A549 (cell line): Measurements from ENCODE around the gene CCDC197. TPM values are rescaled to one million over a fixed set of nuclear protein-coding genes. Genes with fewer than 3 reads are reported as not detected.

Experiments used
- ATAC-seq, 2 experiments: fragments of 200-7000 bp in 1 of 2; fragments of >200 bp in 1 of 2; cut with Nextera tagmentation in 1 of 2; cut with Tn5 transposase in 1 of 2; 3 replicates each; pipeline versions ENCODE4 v1.8.0 to v1.9.1; 2018 to 2020; ENCODE audit warnings: mild to moderate bottlenecking in 1 of 2, moderate library complexity in 1 of 2
- CTCF ChIA-PET: fragments of 300-600 bp; sonication (Branson Sonifier 250); formaldehyde crosslinking; extraction: SDS; loops from one replicate; lab custom pipeline; 2021; ENCODE audit warnings: antibody characterized with exemption, inconsistent platforms; lab: Yijun Ruan, JAX
- POLR2A ChIA-PET: fragments of 350-600 bp; formaldehyde crosslinking; extraction: SDS; loops from one replicate; lab custom pipeline; 2021; ENCODE audit warnings: antibody characterized with exemption, inconsistent platforms; lab: Yijun Ruan, JAX
- DNase-seq, 2 experiments: peaks; one replicate each; pipeline versions ENCODE4 v3.0.0 to v3.0.0-alpha.2; 2011 to 2016; ENCODE audit warnings: low read depth in 1 of 2, low spot score in 1 of 2
- FAIRE-seq: peaks from 2 replicates; lab custom pipeline; 2011; peaks lifted over from hg19 to GRCh38; lab: Jason Lieb, UNC
- H3K27ac ChIP-seq, 2 experiments: fragments of >200 bp; sonication (Bioruptor Twin); formaldehyde crosslinking; 3 replicates each; pipeline ENCODE4 v1.5.1; 2016 to 2017
- H3K4me1 ChIP-seq: fragments of >200 bp; sonication (Bioruptor Twin); formaldehyde crosslinking; 3 replicates; pipeline ENCODE4 v1.6.1; 2016
- H3K4me2 ChIP-seq: fragments of >200 bp; sonication (Bioruptor Twin); formaldehyde crosslinking; 3 replicates; pipeline ENCODE4 v1.6.1; 2016
- H3K4me3 ChIP-seq: fragments of >200 bp; sonication (Bioruptor Twin); formaldehyde crosslinking; 3 replicates; pipeline ENCODE4 v1.5.1; 2016
- H3K9me3 ChIP-seq: fragments of >200 bp; sonication (Bioruptor Twin); formaldehyde crosslinking; 3 replicates; pipeline ENCODE4 v1.6.1; 2016
- BCL3 ChIP-seq: fragments of >200 bp; sonication (Bioruptor Twin); formaldehyde crosslinking; IDR thresholded peaks from 3 replicates; pipeline ENCODE4 v1.6.1; 2016
- BHLHE40 ChIP-seq: IDR thresholded peaks from 2 replicates; pipeline ENCODE4 v1.6.1; 2012; ENCODE audit warnings: low read depth, low read length, inconsistent platforms
- ESRRA ChIP-seq: fragments of 150-350 bp; IDR thresholded peaks from 2 replicates; pipeline ENCODE4 v1.6.1; 2014; ENCODE audit warnings: mild to moderate bottlenecking, low read length, borderline replicate concordance
- FOXS1 ChIP-seq: fragments of 250-450 bp; sonication (Bioruptor Pico); IDR thresholded peaks from 2 replicates; pipeline ENCODE4 v1.5.0; 2020; ENCODE audit warnings: mild to moderate bottlenecking, moderate library complexity
- HDAC2 ChIP-seq: fragments of 200-600 bp; sonication (generic); IDR thresholded peaks from 2 replicates; pipeline ENCODE4 v1.6.1; 2016
- HES2 ChIP-seq: fragments of >200 bp; sonication (Bioruptor Twin); formaldehyde crosslinking; IDR thresholded peaks from 2 replicates; pipeline ENCODE4 v1.6.1; 2016
- HOXA7 ChIP-seq: fragments of 250-450 bp; sonication (Bioruptor Pico); IDR thresholded peaks from 2 replicates; pipeline ENCODE4 v1.5.0; 2020; ENCODE audit warnings: mild to moderate bottlenecking, moderate library complexity
- HOXB5 ChIP-seq: fragments of 250-450 bp; sonication (Bioruptor Pico); IDR thresholded peaks from 2 replicates; pipeline ENCODE4 v1.5.0; 2020; ENCODE audit warnings: mild to moderate bottlenecking, moderate library complexity
- JUNB ChIP-seq: fragments of >200 bp; sonication (Bioruptor Twin); formaldehyde crosslinking; IDR thresholded peaks from 2 replicates; pipeline ENCODE4 v1.6.1; 2016
- MAZ ChIP-seq: fragments of 150-350 bp; IDR thresholded peaks from 2 replicates; pipeline ENCODE4 v1.6.1; 2014; ENCODE audit warnings: antibody characterized with exemption, low read depth, low read length, borderline replicate concordance
- NPAS2 ChIP-seq: fragments of 250-450 bp; sonication (Bioruptor Pico); IDR thresholded peaks from 2 replicates; pipeline ENCODE4 v1.8.0; 2022; ENCODE audit warnings: mild to moderate bottlenecking, moderate library complexity, borderline replicate concordance
- POLR2A ChIP-seq: IDR thresholded peaks from 2 replicates; pipeline ENCODE4 v1.6.1; 2012; ENCODE audit warnings: mild to moderate bottlenecking, low read length
- RCOR1 ChIP-seq: fragments of 150-350 bp; IDR thresholded peaks from 2 replicates; pipeline ENCODE4 v1.6.1; 2014; ENCODE audit warnings: antibody characterized with exemption, low read length, low read depth
- REST ChIP-seq: fragments of 200-600 bp; sonication (generic); IDR thresholded peaks from 2 replicates; pipeline ENCODE4 v1.6.1; 2016; ENCODE audit warnings: antibody characterized with exemption, mild to moderate bottlenecking, moderate library complexity
- SREBF2 ChIP-seq: fragments of 450-650 bp; IDR thresholded peaks from 2 replicates; pipeline ENCODE4 v1.6.1; 2014; ENCODE audit warnings: mild to moderate bottlenecking, moderate library complexity
- TP53 ChIP-seq: fragments of 250-450 bp; sonication (Bioruptor Pico); IDR thresholded peaks from 2 replicates; pipeline ENCODE4 v1.5.0; 2021; ENCODE audit warnings: mild to moderate bottlenecking, moderate library complexity
- USF2 ChIP-seq: fragments of 450-650 bp; IDR thresholded peaks from 2 replicates; pipeline ENCODE4 v1.6.1; 2014; ENCODE audit warnings: antibody characterized with exemption
- ZFP36 ChIP-seq: fragments of 450-650 bp; IDR thresholded peaks from 2 replicates; pipeline ENCODE4 v1.6.1; 2014; ENCODE audit warnings: borderline replicate concordance; ENCODE audit not compliant: partially characterized antibody
- WGBS: methylation state at CpG from one replicate; pipeline ENCODE4 v1.1.6; 2017; ENCODE audit errors: missing lambda C conversion rate; 5-methylcytosine and 5-hydroxymethylcytosine counted together
- polyA plus RNA-seq, 4 experiments: library from polyadenylated mRNA; depleted of rRNA in 3 of 4; stranded (reverse); fragments of >200 nt; fragmentation: RNase III in 1 of 4; extraction: RNeasy Plus Mini Kit Qiagen cat#74134 plus additional on column Dnase treatment in 1 of 4; gene quantifications; 2 replicates in 3 of 4; 3 replicates in 1 of 4; pipeline ENCODE4 v1.2.3, GENCODE V29; 2011 to 2017

The CCDC197 gene
- polyA plus RNA-seq, 2 of the 4 experiments (the other 2 are of a cell fraction), result not detected

- 63% methylated on average over 9 of the region's 9 CpGs for WGBS
- no peak for FAIRE-seq
- CTCF ChIA-PET, result interaction anchor here (1.5 to 7.0 kb wide), 3 partner anchors 11 to 47 kb away, joined by 16 to 83 read pairs (median 50); partner anchors contain the start of gene CCDC197
These were observed 10.1 kb upstream of the CCDC197 start for GRCh38 chr14:93986955-93987354.

GRCh38 chr14:93987376-93987775, 9.7 kb upstream of the CCDC197 start:
- Histone ChIP-seq H3K4me1 (peaks cover 15% of the 10 kb centered on the region), H3K27ac (peak overlapping the region in 1 of 2 experiments; percentile 63; a peak in 2 of 6 replicates), H3K4me3 (no peak overlapping the region), H3K4me2 (no peak overlapping the region), H3K9me3 (no peaks in the 10 kb centered on the region)
- DNase-seq, result no peak
- POLR2A ChIA-PET, result no interaction called here
- no peak for FAIRE-seq
- TF ChIP-seq HOXB5 (CRISPR knock-in tag) (no peak), HES2 (no peak), FOXS1 (no peak), RCOR1 (no peak), BHLHE40 (no peak), USF2 (no peak), TP53 (no peak), REST (no peak), MAZ (no peak), JUNB (no peak), HOXA7 (CRISPR knock-in tag) (no peak), NPAS2 (CRISPR knock-in tag) (no peak), BCL3 (no peak), ESRRA (no peak)
- CTCF ChIA-PET, result interaction anchor here (1.5 to 7.0 kb wide), 3 partner anchors 11 to 48 kb away, joined by 16 to 83 read pairs (median 50); partner anchors contain the start of gene CCDC197
- no peak for ATAC-seq
- 86% methylated on average over 10 of the region's 12 CpGs for whole genome bisulfite sequencing

More at GRCh38 chr14:93986955-93987354, 10.1 kb upstream of the CCDC197 start:
- ATAC-seq, result peak in 1 of 2 experiments; percentile 14; a peak in 1 of 6 replicates
- TF ChIP-seq FOXS1 (no peak), HDAC2 (no peak), SREBF2 (no peak), ZFP36 (no peak), POLR2A (no peak)
- Histone ChIP-seq H3K4me1 (peaks cover 15% of the 10 kb centered on the region), H3K9me3 (no peaks in the 10 kb centered on the region), H3K4me3 (no peak overlapping the region), H3K27ac (peak overlapping the region in 1 of 2 experiments; percentile 63; a peak in 3 of 6 replicates), H3K4me2 (no peak overlapping the region)
- POLR2A ChIA-PET, result no interaction called here
- no peak for DNase-seq
